ENCODE data around the gene COPZ1.

The COPZ1 gene

DNA sequence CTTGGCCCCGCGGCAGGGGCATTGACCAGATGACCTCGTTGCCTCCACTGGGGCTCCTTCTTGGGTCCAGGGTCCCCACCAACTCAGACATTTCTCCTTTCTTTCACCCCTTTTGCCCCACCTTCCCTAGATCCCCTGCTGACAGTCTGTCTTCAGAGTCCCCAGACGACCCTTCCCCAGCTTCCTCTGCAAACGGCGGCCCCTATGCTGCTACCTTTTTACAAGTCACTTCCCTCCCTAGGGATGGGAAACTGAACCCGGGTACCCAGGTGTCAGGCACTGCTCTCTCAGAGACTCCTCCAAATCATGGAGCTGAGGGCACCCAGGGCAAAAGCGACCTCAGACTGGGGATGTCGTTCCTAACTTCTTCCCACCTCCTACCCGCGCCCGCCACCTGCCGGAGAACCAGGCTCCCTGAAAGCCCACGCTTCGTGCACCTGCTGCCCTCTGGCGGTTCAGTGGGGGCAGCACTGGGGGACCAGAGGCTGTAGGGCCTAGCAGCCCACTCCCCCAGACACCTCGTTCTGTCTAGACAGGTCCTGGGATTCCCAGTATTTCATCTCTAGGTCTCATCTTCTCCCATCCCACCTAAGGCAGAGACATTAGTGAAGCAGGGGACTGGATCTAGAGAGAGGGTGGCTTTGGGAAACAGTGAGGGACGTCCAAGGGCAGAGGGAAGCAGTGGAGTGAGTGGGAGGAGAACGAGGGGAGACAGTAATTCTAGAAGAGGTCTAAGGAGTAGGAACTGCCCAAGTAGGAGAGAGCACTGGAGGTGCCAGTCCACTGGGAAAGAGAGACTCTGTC is 54.7 kb downstream of the COPZ1 start:
- peak; percentile 89 for DNase-seq

DNA sequence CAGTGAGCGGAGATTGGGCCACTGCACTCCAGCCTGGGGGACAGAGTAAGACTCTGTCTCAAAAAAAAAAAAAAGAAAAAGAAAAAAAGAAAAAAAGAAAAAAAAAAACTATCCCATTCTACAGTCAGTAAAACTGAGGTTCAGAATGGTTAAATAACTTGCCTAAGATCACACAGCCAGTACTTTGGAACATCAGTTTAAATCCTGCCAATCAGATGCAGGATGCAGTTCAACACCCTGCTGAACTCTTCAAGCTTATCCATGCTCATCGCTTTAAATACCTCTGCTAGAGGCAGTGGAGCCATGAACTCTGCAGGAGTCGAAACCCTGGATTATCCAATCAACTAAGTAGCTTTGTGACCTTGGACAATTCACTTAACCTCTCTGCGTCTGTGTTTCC is 56.2 kb downstream of the COPZ1 start:
- no peak for DNase-seq

GRCh38 chr12:54383041-54383609 is 58.2 kb downstream of the COPZ1 start:
- peak; percentile 93 for DNase-seq

GRCh38 chr12:54384591-54385041 is 59.7 kb downstream of the COPZ1 start, which contains the start of gene ZNF385A:
TSS of gene ZNF385A (minus strand) at chr12:54384733. CDS start at chr12:54384514, 219 bp downstream.
- DNase-seq = no peak

- no peak for DNase-seq
Observed at GRCh38 chr12:54385251-54385914, 60.5 kb downstream of the COPZ1 start.

GRCh38 chr12:54386403-54387113 is 61.6 kb downstream of the COPZ1 start:
- DNase-seq = no peak

DNA sequence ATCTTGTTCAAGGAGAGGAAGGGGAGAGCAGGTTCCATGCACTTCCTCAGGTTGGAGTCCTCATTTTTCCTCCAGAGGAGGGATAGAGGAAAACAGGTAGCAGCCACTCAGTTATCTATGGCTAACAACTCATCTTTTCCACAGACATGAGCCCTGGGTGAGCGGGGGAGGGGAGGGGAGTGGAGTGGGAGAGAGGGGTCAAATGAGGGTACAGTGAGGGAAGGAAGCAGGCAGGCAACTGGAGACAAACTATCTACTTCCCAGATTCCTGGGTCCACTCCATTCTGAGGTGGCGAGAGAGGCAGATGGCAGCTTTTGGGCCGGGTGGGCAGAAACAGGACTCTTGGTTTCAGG is 62.2 kb downstream of the COPZ1 start:
- DNase-seq = no peak

GRCh38 chr12:54388237-54389133 is 63.6 kb downstream of the COPZ1 start:
- DNase-seq = no peak

DNA sequence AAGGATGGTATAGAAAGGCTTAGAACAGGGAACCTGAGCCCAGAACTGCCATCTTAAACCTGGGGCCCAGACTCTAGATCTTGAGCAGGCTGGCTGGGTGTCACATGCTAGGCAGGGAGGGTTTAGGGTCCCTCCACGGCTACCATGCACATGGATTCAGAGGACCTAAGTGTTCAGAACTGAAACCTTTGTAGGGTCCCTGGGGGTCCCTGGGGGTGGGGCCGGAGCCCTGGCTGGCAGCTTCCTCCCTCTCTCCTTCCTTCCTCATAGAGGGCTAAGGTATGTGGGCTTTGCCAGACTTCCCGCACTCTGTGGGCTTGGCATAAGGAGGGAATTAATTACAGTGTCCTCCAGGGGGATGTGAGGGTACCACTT is 64.2 kb downstream of the COPZ1 start:
- DNase-seq = no peak

DNA sequence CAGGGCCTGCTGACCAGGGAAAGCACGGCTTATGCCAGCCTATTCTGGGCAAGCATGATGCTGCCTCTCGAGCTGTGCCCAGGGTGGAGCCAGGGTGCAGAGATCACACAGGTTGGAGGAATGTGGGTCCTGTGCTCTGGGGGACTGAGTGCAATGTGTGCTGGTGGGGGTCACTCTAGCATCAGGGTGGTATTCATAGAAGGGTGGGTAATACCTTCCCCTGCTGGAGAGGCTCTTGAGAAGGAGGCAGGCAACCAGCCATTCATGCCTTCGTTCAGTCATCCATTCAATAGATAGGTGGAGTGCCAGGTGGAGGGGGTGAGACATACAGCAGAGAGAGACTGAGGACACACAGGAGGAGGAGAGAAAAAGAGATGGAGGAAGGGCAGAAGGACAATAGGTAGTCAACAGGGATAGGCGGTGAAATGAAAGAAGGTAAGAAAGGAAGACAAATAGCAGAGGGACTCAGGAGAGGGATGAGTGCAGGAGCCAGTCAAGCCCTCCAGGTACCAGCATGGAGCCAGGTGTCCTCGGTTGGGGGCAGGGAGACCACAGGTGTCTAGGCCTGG is 64.8 kb downstream of the COPZ1 start:
- no peak for DNase-seq

DNA sequence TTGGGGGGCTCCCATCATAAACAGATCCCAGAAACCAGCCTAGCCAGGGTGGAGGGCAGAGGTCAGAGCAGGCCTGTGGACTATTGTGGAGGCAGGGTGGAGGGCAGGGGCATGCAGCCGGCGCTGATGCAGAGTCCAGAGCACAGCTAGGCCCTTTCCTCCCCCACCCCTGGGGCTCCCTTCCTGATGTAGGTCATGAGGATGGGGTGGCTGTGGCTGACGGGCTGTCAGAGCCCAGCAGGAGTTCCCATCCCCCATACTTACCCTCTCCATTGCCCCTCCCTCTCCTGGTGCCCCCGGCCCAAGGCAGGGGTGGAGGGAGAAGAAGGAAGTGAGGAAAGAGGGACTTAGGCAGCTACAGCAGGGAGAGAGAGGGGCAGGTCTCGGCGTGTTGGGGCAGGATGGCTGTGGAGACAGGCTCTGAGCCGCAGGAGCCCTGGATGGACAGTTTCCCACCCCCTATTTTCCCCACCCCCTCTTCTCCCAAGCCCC is 65.3 kb downstream of the COPZ1 start:
- no peak for DNase-seq

DNA sequence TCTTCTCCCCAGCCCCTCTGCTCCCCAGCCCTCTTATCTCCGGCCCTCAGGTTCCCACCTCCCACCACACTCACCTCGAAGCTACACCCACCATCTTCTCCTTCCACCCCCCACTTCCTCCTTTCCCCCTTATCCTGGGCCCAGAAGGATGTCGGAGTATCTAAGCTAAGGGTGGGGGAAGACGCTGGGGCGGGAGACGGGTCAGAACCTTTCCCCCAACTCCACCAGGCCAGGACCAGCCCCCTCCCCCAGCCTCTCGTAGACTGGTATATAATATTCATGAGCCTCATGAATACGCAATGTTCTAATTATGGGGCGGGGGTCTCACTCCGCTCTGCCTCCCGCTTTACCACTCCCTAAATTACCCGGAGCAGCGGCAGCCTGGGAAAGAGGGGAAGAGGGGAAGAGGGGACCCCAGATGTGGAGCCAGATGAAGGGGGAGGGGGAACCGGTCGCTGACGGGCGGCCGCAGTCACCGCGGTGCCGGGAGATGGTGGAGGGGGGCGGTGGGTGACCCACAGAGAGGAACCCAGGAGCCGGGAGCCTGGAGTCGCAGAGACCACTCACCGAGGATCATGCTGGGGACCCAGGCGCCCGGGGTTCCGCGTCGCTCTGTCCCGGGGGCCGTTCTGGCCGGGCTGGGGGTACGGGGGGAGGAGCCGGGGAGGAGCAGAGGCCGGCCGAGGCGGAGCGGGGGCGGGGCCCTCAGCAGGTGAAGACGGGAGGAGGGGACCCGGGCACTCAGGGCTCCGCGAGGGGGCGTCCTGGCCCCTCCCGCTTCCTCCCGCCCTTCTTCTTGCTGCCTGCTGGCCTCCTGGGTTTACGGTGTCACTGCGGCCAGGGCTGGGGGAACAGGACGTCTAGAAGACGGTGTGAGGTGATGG is 66.0 kb downstream of the COPZ1 start:
- no peak for DNase-seq

GRCh38 chr12:54392485-54393206 is 67.7 kb downstream of the COPZ1 start:
- no peak for DNase-seq

- DNase-seq = no peak
Observed at GRCh38 chr12:54393207-54393609, 68.3 kb downstream of the COPZ1 start.

GRCh38 chr12:54393743-54394142 is 68.8 kb downstream of the COPZ1 start:
- DNase-seq = no peak

GRCh38 chr12:54394281-54394719 is 69.4 kb downstream of the COPZ1 start:
- DNase-seq = peak; percentile 66

DNA sequence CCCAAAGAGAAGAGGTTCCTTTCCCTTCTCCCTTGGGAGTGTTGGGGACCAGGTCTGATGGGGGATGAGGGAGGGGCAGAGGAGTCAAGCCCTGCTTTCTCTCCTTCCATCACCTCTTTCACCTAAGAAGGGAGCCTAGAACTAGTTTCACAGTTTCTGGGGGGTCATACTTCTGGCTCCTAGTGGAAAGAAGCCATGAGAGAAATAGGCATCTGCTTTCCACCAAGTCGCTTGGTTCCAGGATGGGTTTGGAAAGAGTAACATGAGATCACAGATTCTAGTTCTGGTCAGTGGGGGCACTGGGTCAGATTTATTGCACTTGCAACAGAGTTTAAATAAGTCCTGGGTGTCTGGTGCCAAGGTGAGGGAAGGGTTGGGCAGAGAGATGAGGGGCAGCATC is 70.1 kb downstream of the COPZ1 start:
- DNase-seq = no peak

DNA sequence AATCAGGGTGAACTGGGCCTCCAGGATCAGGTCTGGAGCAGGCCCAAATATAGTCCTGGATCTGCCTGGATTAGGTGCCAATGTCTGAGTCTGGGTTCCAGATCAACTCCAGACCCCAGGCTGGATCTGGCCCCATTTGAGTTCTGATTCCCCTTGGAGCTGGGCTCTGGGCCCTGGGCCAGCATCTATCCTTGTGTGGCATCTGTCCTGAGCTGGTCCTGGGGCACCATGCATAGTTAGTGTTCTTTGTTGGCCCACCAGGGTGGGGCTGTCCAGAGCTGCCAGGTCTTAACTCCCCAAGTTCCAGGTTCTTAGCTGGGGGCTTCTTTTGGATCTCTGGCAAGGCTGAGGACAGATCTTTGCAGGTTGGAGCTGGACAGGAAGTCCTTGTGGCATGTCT is 70.6 kb downstream of the COPZ1 start:
- no peak for DNase-seq

- DNase-seq = no peak
Observed at GRCh38 chr12:54397157-54397556, 72.2 kb downstream of the COPZ1 start.

DNA sequence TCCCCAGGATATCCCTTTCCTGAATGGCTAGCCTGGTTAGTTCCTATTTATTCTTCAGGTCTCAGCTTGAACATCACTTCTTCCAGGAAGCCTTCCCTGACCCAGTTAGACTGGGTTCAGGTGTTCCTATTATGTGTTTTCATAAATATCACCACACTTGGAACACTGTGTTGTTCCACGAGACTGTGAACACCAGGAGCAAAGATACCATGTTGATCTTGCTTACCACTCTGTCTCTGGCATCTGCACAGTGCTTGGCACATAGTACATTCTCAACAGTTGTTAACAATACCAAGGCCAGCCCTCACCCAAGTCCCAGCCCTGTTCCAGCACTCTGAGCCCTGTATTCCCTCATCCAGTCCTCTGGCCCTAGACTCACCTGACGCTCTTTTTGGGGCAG is 73.3 kb downstream of the COPZ1 start:
- DNase-seq = no peak
